ENCODE results near the gene MAN1A2. TPM values are rescaled to one million over a fixed set of nuclear protein-coding genes. Genes with fewer than 3 reads are reported as not detected.
A peak's percentile ranks its signal among the peaks of the same experiment; 100 is the strongest.

Gene MAN1A2
- total RNA-seq (10 to 100 TPM; 15.8 to 36.5 (median 23.9) TPM), polyA plus RNA-seq (10 to 100 TPM in 1 of 2 donors, 1 to 10 TPM in 1; 5.1 to 12.9 TPM)
- long read RNA-seq, donor 1, full-length matches to known transcripts = 4 of 26 reads
- long read RNA-seq, donor 1, partial matches to known transcripts = 16 of 26 reads
- long read RNA-seq, donor 1, other reads (novel, unspliced or antisense) = 6 of 26 reads
- long read RNA-seq, donor 2, full-length matches to known transcripts = 3 of 32 reads
- long read RNA-seq, donor 2, partial matches to known transcripts = 28 of 32 reads
- long read RNA-seq, donor 2, other reads (novel, unspliced or antisense) = 1 of 32 reads
- long read RNA-seq, donor 3, full-length matches to known transcripts = 8 of 29 reads
- long read RNA-seq, donor 3, partial matches to known transcripts = 15 of 29 reads
- long read RNA-seq, donor 3, other reads (novel, unspliced or antisense) = 6 of 29 reads

DNA sequence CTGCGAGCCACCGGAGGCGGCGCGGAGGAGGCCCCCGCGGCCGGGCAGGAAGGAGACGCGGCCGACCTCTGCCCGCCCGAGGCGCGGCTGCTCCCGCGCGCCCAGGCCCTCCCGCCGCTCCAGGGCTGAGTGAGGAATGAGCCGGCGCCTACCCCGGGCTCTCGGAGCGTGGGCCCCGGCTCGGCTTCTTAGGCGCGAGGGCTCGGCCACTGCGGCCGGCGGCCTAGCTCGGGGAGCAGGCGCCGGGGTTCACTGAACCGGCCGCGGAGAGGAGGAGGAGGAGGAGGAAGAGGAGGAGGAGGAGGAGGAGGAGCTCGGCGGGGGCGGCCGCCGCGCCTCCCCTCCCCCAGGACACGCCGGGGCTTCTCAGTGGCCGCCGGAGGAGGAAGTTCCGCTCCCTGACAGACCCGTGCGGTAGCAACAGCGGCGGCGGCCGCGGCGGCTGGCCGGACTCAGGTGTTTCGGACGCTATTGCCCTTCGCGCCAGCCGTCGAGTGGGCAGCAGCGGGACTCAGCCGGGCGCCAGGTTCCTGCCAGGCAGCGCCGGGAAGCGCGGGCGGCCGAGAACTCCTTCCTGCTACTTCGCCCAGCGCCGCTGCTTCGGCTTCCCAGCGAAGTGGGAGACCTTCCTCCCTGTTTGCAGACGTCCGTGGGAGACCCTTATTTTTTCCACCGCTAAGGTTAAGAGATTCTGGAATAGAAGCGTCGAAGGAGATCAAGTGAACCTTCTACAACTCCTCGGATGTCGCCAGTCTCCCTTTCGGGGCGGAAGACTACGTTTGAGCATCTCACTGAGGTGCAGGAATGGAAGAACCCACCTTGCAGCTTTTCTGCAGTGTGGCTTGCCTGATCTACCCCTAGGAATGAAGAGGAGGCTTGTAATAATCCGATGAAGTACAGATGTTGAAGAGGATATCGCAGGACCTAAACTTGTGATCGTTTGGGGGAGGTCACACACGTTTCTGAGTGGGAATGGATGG, at the start of gene MAN1A2:
TSS of gene MAN1A2 (plus strand) at position 404 of the 980 bp plus-strand sequence. CDS start 735 bp downstream, outside the sequence.
- ATAC-seq (peak; percentile 92 to 97 (median 96)), DNase-seq (peak; percentile 92 to 95 (median 93))
- intact Hi-C loops (cut with DNase I) = loop anchor here in 6 of 10 donors (2.0 to 10.0 kb wide), 4 partner anchors 107 to 247 kb away; partner anchors contain the start of genes TRIM45 (in 5 of the 6) and TENT5C (in 2 of the 6)
- Histone ChIP-seq H3K4me3 (peak within 1 kb of the TSS; percentile 73 to 94 (median 88)), H3K27ac (peak within 1 kb of the TSS; percentile 90 to 99 (median 99)), H3K4me1 (peaks cover 4 to 60% (median 36%) of the 10 kb centered on the region in 12 donors), H3K27me3 (no peaks in the 10 kb centered on the region), H3K9me3 (no peaks in the 10 kb centered on the region), H3K36me3 (no peaks in the 10 kb centered on the region)
- WGBS, 4 donors = 0 to 1% (median 0%) methylated on average over 15 to 93 of the region's 93 CpGs
- TF ChIP-seq CTCF (IDR thresholded peaks at IDR 0.05) (no peak), POLR2A (IDR thresholded peaks at IDR 0.05) (peak in 1 of 2 donors; percentile 81)

GRCh38 chr1:117318011-117318410, 49.2 kb upstream of the MAN1A2 start:
- no peak for TF ChIP-seq POLR2A (IDR thresholded peaks at IDR 0.05)
- no peak for TF ChIP-seq CTCF (IDR thresholded peaks at IDR 0.05)
- intact Hi-C loops (cut with DNase I) = no loop called here
- no peak overlapping the region for H3K27ac ChIP-seq
- ATAC-seq (no peak), DNase-seq (no peak)
- H3K27me3 ChIP-seq = no peaks in the 10 kb centered on the region
- no peaks in the 10 kb centered on the region for H3K36me3 ChIP-seq
- 94 to 98% (median 96%) methylated on average over 1 of the region's 1 CpG for WGBS, 4 donors
- no peak overlapping the region for H3K4me3 ChIP-seq
- peaks cover 0 to 4% (median 0%) of the 10 kb centered on the region in 12 donors for H3K9me3 ChIP-seq
- peaks cover 0 to 20% (median 6%) of the 10 kb centered on the region in 12 donors for H3K4me1 ChIP-seq

DNA sequence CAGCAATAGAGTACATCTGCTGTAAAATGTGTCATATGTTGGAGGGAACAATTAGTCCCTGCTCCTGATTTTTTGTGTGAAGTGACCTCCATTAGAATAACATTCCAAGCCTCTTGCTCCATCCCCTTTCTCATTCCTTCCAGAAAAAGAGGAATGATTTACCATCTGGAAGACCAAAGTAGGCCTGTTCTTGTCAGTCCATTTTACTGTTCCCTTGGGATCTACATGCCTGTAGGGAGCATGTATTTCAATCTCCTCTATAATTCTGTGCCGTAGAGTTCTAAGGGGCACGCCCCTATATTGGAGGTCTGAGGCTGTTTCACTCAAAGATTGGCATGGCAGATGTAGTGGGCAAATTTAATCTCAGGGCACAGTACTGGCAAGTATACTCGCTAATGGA, 48.8 kb upstream of the MAN1A2 start:
- no peak for DNase-seq
- TF ChIP-seq CTCF (IDR thresholded peaks at IDR 0.05) (no peak), POLR2A (IDR thresholded peaks at IDR 0.05) (no peak)
- no peak for ATAC-seq
- Histone ChIP-seq H3K4me3 (no peak overlapping the region), H3K9me3 (peaks cover 0 to 4% (median 0%) of the 10 kb centered on the region in 12 donors), H3K36me3 (no peaks in the 10 kb centered on the region), H3K4me1 (peaks cover 0 to 20% (median 7%) of the 10 kb centered on the region in 12 donors), H3K27ac (no peak overlapping the region), H3K27me3 (no peaks in the 10 kb centered on the region)
- 77 to 88% (median 80%) methylated on average over 3 of the region's 3 CpGs for WGBS, 4 donors
- intact Hi-C loops (cut with DNase I) = no loop called here

Data from heart left ventricle (tissue), 16 donors.